ENCODE data around the gene SLC24A3. TPM values are rescaled to one million over a fixed set of nuclear protein-coding genes. Genes with fewer than 3 reads are reported as not detected.
A peak's percentile ranks its signal among the peaks of the same experiment; 100 is the strongest.

SLC24A3 gene
- total RNA-seq, 1 donor from 2014 or later: 0.21 TPM

- Histone ChIP-seq H3K9me3 (ENCODE audit: low read depth) (no peaks in the 10 kb centered on the region), H2AFZ (replicated peaks) (no peak overlapping the region), H3K9ac (no peak overlapping the region), H3K4me1 (no peaks in the 10 kb centered on the region), H4K20me1 (ENCODE audit: low read depth) (no peaks in the 10 kb centered on the region), H3F3A (ENCODE audit: low read depth) (no peaks in the 10 kb centered on the region), H3K4me2 (no peak overlapping the region), H3K4me3 (no peak overlapping the region), H3K27ac (no peak overlapping the region), H3K36me3 (no peaks in the 10 kb centered on the region), H3K27me3 (no peaks in the 10 kb centered on the region), H3K79me2 (ENCODE audit: low read depth) (no peaks in the 10 kb centered on the region)
- no peaks in the 10 kb centered on the region for H3K9me3 Mint-ChIP-seq
- no peaks in the 10 kb centered on the region for H3K36me3 Mint-ChIP-seq
- no peak for TF ChIP-seq EZH2phosphoT487 (IDR thresholded peaks at IDR 0.05)
- no peak for DNase-seq (ENCODE audit: low spot score)
- no peaks in the 10 kb centered on the region for H3K4me1 Mint-ChIP-seq
- no peaks in the 10 kb centered on the region for H3K27me3 Mint-ChIP-seq (ENCODE audit: insufficient read depth, low read depth)
- H3K27ac Mint-ChIP-seq: peak overlapping the region; percentile 26
- no peak overlapping the region for H3K4me3 Mint-ChIP-seq
These were observed 40.9 kb downstream of the SLC24A3 start for GRCh38 chr20:19253316-19253715.

GRCh38 chr20:19253916-19254820, 41.7 kb downstream of the SLC24A3 start:
- Histone ChIP-seq H3K9me3 (ENCODE audit: low read depth) (no peaks in the 10 kb centered on the region), H3K36me3 (no peaks in the 10 kb centered on the region), H3K27me3 (no peaks in the 10 kb centered on the region), H2AFZ (replicated peaks) (no peak overlapping the region), H3K27ac (no peak overlapping the region), H3F3A (ENCODE audit: low read depth) (no peaks in the 10 kb centered on the region), H3K4me3 (no peak overlapping the region), H3K4me1 (no peaks in the 10 kb centered on the region), H3K79me2 (ENCODE audit: low read depth) (no peaks in the 10 kb centered on the region), H3K4me2 (no peak overlapping the region), H4K20me1 (ENCODE audit: low read depth) (no peaks in the 10 kb centered on the region), H3K9ac (no peak overlapping the region)
- H3K4me3 Mint-ChIP-seq: no peak overlapping the region
- no peaks in the 10 kb centered on the region for H3K9me3 Mint-ChIP-seq
- H3K27ac Mint-ChIP-seq: no peak overlapping the region
- no peak for TF ChIP-seq CTCF (IDR thresholded peaks at IDR 0.05)
- no peak for TF ChIP-seq EZH2 (IDR thresholded peaks at IDR 0.05)
- no peak for TF ChIP-seq EZH2phosphoT487 (IDR thresholded peaks at IDR 0.05)
- H3K27me3 Mint-ChIP-seq (ENCODE audit: insufficient read depth, low read depth): no peaks in the 10 kb centered on the region
- H3K36me3 Mint-ChIP-seq: no peaks in the 10 kb centered on the region
- no peaks in the 10 kb centered on the region for H3K4me1 Mint-ChIP-seq
- DNase-seq (ENCODE audit: low spot score): no peak

- H4K20me1 ChIP-seq (ENCODE audit: low read depth): no peaks in the 10 kb centered on the region
- no peak overlapping the region for H3K9ac ChIP-seq
- H3K4me1 ChIP-seq: no peaks in the 10 kb centered on the region
- H3F3A ChIP-seq (ENCODE audit: low read depth): no peaks in the 10 kb centered on the region
- H3K9me3 ChIP-seq (ENCODE audit: low read depth): no peaks in the 10 kb centered on the region
- Mint-ChIP-seq H3K27ac (no peak overlapping the region), H3K27me3 (ENCODE audit: insufficient read depth, low read depth) (no peaks in the 10 kb centered on the region), H3K9me3 (no peaks in the 10 kb centered on the region), H3K4me1 (no peaks in the 10 kb centered on the region), H3K36me3 (no peaks in the 10 kb centered on the region), H3K4me3 (no peak overlapping the region)
- no peak overlapping the region for H2AFZ ChIP-seq (replicated peaks)
- no peak for TF ChIP-seq CTCF (IDR thresholded peaks at IDR 0.05)
- no peak for TF ChIP-seq EZH2 (IDR thresholded peaks at IDR 0.05)
- no peak for TF ChIP-seq EZH2phosphoT487 (IDR thresholded peaks at IDR 0.05)
- H3K27me3 ChIP-seq: no peaks in the 10 kb centered on the region
- H3K27ac ChIP-seq: no peak overlapping the region
- H3K36me3 ChIP-seq: no peaks in the 10 kb centered on the region
- H3K4me2 ChIP-seq: no peak overlapping the region
- DNase-seq (ENCODE audit: low spot score): no peak
- H3K79me2 ChIP-seq (ENCODE audit: low read depth): no peaks in the 10 kb centered on the region
- no peak overlapping the region for H3K4me3 ChIP-seq
These were observed 42.5 kb downstream of the SLC24A3 start for GRCh38 chr20:19254956-19255355.

GRCh38 chr20:19256085-19256484, 43.6 kb downstream of the SLC24A3 start:
- Histone ChIP-seq H3K4me3 (no peak overlapping the region), H2AFZ (replicated peaks) (no peak overlapping the region), H3K9ac (no peak overlapping the region), H3K4me2 (no peak overlapping the region), H3K9me3 (ENCODE audit: low read depth) (no peaks in the 10 kb centered on the region), H4K20me1 (ENCODE audit: low read depth) (no peaks in the 10 kb centered on the region), H3K27ac (no peak overlapping the region), H3K36me3 (no peaks in the 10 kb centered on the region), H3K79me2 (ENCODE audit: low read depth) (no peaks in the 10 kb centered on the region), H3F3A (ENCODE audit: low read depth) (no peaks in the 10 kb centered on the region), H3K27me3 (no peaks in the 10 kb centered on the region), H3K4me1 (no peaks in the 10 kb centered on the region)
- TF ChIP-seq CTCF (IDR thresholded peaks at IDR 0.05) (no peak), EZH2 (IDR thresholded peaks at IDR 0.05) (no peak), EZH2phosphoT487 (IDR thresholded peaks at IDR 0.05) (no peak)
- H3K9me3 Mint-ChIP-seq: no peaks in the 10 kb centered on the region
- H3K27me3 Mint-ChIP-seq (ENCODE audit: insufficient read depth, low read depth): no peaks in the 10 kb centered on the region
- no peak for DNase-seq (ENCODE audit: low spot score)
- H3K4me1 Mint-ChIP-seq: no peaks in the 10 kb centered on the region
- no peaks in the 10 kb centered on the region for H3K36me3 Mint-ChIP-seq
- H3K27ac Mint-ChIP-seq: no peak overlapping the region
- H3K4me3 Mint-ChIP-seq: no peak overlapping the region
